ENCODE data around the gene LPCAT1. TPM values are rescaled to one million over a fixed set of nuclear protein-coding genes. Genes with fewer than 3 reads are reported as not detected.

The LPCAT1 gene
- total RNA-seq, 4 donors from 2014 or later, result 7.7 to 44.8 (median 12.0) TPM

GRCh38 chr5:1481959-1482331, 41.8 kb downstream of the LPCAT1 start:
- Histone ChIP-seq H3K27ac (no peak overlapping the region), H3K4me1 (peaks cover 0 to 5% (median 0%) of the 10 kb centered on the region in 3 donors), H3K9me3 (no peaks in the 10 kb centered on the region), H3K4me3 (no peak overlapping the region), H3K27me3 (no peaks in the 10 kb centered on the region), H3K36me3 (peaks cover 0 to 51% (median 2%) of the 10 kb centered on the region in 3 donors)
- intact Hi-C loops (cut with DNase I), result no loop called here
- TF ChIP-seq CTCF (IDR thresholded peaks at IDR 0.05) (no peak), POLR2A (IDR thresholded peaks at IDR 0.05) (no peak)
- DNase-seq, result no peak
- WGBS, 2 donors, result 87% methylated on average over 7 of the region's 12 CpGs; no CpG with 5 or more reads in 1 of the 2 donors

DNA sequence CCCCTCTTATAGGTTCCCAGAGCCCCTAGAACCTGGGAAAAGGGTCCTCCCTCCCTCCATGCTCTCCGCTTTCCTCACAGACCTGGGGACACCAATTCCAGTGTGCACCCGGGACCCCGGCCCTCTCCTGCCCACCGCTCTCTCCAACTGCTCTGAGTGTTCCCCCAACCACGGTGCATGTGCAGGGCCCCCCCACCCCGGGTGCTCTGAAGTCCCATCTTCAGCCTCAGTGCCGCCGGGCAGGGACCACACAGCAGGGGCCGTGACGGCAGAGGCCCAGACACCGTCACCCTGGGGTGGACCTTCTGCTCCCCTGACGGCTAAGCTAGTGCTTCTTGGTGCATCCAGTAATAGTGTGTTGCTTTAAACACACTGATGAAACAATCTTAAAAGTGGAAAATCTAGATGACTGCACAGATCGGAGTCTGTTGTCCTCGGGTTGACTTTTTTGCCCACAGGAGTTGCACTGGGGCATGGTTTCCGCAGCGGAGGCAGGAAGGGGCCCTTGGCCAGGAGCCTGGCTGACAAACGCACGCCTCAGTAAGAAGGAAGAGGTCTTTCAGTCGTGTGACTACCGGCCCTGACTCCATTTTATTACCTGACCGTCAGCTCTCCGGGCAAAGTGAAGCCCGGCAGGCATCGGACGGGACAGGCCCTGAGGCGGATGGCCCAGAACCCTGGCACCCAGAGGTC, 42.3 kb downstream of the LPCAT1 start:
- Histone ChIP-seq H3K27me3 (no peaks in the 10 kb centered on the region), H3K4me1 (peaks cover 0 to 9% (median 0%) of the 10 kb centered on the region in 3 donors), H3K9me3 (no peaks in the 10 kb centered on the region), H3K27ac (no peak overlapping the region), H3K36me3 (peaks cover 0 to 51% (median 0%) of the 10 kb centered on the region in 3 donors), H3K4me3 (no peak overlapping the region)
- WGBS, 2 donors, result 78 to 83% methylated on average over 9 to 18 of the region's 26 CpGs
- no peak for TF ChIP-seq POLR2A (IDR thresholded peaks at IDR 0.05)
- TF ChIP-seq CTCF (IDR thresholded peaks at IDR 0.05), result no peak
- DNase-seq, result no peak
- intact Hi-C loops (cut with DNase I), result no loop called here

DNA sequence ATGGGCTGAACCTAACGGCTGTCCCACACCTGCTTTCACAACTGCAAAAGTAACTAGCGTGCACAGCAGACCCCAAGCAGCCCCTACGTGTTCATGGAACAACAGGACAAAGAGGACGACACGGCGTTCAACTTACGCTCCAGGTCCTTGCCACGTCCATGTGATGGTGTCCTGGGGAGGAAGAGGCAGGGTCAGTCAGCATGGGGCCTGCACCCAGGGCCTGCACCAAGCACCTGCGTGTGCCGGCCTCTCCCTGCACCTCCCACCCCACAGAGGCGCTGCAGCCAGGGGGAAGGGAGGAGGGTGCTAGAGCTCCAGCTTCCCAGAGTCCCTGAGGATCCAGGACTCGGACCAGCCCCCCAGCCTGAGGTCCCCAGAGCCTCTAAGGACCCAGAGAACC, 43.0 kb downstream of the LPCAT1 start:
- H3K9me3 ChIP-seq, result no peaks in the 10 kb centered on the region
- 68 to 70% methylated on average over 3 of the region's 12 CpGs for WGBS, 2 donors
- H3K4me1 ChIP-seq, result peaks cover 0 to 11% (median 0%) of the 10 kb centered on the region in 3 donors
- no peak overlapping the region for H3K4me3 ChIP-seq
- H3K27me3 ChIP-seq, result no peaks in the 10 kb centered on the region
- TF ChIP-seq POLR2A (IDR thresholded peaks at IDR 0.05) (no peak), CTCF (IDR thresholded peaks at IDR 0.05) (no peak)
- no peak for DNase-seq
- intact Hi-C loops (cut with DNase I), result no loop called here
- H3K27ac ChIP-seq, result peak overlapping the region in 1 of 4 donors; percentile 63
- peaks cover 0 to 51% (median 0%) of the 10 kb centered on the region in 3 donors for H3K36me3 ChIP-seq

DNA sequence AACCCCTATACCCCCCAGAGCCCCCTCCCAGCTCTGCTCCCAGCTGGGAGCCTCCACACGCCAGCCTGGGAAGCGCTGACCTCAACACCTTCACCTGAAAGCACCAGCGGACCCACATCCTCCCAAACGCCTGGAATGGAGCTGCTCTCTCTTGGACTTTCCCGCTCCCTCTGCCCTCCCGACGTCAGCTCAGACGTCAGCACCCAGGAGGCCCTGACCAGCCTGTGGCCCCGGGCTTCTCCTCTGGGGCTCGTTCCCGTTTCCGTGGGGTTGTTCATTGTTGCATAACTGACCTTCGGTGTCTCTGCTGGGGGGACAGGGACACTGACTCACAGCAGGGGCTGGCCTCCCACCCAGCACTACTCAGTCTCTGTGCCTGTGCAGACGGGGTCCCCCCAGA, 43.5 kb downstream of the LPCAT1 start:
- H3K4me1 ChIP-seq, result peaks cover 0 to 11% (median 0%) of the 10 kb centered on the region in 3 donors
- H3K4me3 ChIP-seq, result no peak overlapping the region
- 51 to 82% methylated on average over 9 to 12 of the region's 14 CpGs for WGBS, 2 donors
- TF ChIP-seq CTCF (IDR thresholded peaks at IDR 0.05) (no peak), POLR2A (IDR thresholded peaks at IDR 0.05) (peak in 1 of 4 donors; percentile 22)
- H3K27ac ChIP-seq, result peak overlapping the region in 3 of 4 donors; percentile 30 to 63 (median 50)
- H3K27me3 ChIP-seq, result no peaks in the 10 kb centered on the region
- DNase-seq, result peak; percentile 18
- intact Hi-C loops (cut with DNase I), result no loop called here
- H3K36me3 ChIP-seq, result peaks cover 0 to 51% (median 0%) of the 10 kb centered on the region in 3 donors
- no peaks in the 10 kb centered on the region for H3K9me3 ChIP-seq

DNA sequence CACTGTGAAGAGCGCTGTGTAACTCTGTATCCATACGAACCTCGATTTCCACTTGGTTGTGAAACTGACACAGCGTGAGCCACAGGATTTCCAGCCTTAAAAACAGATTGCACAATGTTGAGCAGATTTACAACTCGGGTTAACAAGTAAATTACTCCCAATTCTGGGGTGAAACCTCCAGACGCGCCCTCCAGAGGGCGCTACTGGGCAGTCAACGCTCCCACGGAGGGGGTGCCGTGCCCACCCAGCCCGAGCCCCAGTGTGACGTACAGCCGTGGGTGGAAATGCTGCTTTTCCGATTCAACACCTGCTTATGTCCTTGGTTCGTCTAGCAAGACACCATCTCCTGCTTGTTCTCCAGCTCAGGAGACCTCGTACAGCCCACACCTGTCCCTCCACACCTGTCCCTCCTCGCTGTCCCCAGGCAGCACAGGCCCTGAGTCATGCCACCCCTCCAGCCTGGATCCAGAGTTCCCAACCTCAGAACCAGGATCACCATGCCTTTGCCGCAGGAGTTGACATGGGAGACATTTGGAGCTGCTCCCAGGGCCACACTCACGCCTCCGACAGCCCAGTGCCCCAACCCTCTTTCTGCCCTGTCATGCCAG, 44.1 kb downstream of the LPCAT1 start:
- intact Hi-C loops (cut with DNase I), result no loop called here
- TF ChIP-seq POLR2A (IDR thresholded peaks at IDR 0.05) (no peak), CTCF (IDR thresholded peaks at IDR 0.05) (peak; percentile 40 to 58 (median 44))
- DNase-seq, result no peak
- Histone ChIP-seq H3K9me3 (no peaks in the 10 kb centered on the region), H3K27me3 (no peaks in the 10 kb centered on the region), H3K4me3 (no peak overlapping the region), H3K27ac (peak overlapping the region in 3 of 4 donors; percentile 30 to 63 (median 50)), H3K36me3 (peaks cover 0 to 51% (median 0%) of the 10 kb centered on the region in 3 donors), H3K4me1 (peaks cover 0 to 11% (median 0%) of the 10 kb centered on the region in 3 donors)
- 52 to 60% methylated on average over 7 to 17 of the region's 21 CpGs for WGBS, 2 donors
